ENCODE measurements around the gene OR1M1.

OR1M1 gene

DNA sequence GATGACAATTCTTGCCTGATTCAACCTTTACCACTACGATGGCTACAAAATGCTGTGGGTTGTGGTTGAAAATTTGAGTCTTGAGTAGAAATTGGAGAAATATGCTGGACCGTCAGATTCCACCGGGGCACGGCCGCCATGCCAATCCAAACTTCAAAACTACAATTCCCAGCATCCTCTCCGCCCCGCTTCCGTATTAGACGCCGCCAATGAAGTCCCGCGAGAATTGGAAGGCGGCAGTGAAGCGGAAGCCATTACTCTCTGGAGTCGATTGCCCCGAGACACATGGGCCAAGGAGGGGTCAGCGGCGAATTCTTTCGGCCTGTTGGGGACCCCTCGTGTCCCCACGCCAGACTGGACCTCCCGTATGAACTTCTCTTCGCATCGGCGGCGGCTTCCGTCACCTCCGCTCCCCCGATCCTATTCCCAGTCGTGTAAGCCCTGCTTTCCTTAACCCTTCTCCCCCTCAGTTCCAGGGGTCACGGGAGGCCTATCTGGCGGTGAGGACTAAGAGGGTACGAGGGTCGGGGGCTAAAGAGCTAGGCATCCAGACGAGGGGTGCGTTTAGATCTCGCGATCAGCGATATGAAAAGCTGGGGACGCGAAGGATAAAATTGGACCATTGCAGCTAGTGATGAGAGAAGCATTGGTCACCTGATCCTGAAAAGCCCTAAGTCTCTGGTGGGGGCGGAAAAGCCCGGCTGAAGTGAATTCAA lies 53.5 kb downstream of the OR1M1 start, which contains the start of gene ZNF317:
Gene ZNF317 (plus strand): TSS at position 239 of the 716 bp plus-strand sequence. CDS start 15,620 bp downstream, outside the sequence.
- TF ChIP-seq, protein P1, sequence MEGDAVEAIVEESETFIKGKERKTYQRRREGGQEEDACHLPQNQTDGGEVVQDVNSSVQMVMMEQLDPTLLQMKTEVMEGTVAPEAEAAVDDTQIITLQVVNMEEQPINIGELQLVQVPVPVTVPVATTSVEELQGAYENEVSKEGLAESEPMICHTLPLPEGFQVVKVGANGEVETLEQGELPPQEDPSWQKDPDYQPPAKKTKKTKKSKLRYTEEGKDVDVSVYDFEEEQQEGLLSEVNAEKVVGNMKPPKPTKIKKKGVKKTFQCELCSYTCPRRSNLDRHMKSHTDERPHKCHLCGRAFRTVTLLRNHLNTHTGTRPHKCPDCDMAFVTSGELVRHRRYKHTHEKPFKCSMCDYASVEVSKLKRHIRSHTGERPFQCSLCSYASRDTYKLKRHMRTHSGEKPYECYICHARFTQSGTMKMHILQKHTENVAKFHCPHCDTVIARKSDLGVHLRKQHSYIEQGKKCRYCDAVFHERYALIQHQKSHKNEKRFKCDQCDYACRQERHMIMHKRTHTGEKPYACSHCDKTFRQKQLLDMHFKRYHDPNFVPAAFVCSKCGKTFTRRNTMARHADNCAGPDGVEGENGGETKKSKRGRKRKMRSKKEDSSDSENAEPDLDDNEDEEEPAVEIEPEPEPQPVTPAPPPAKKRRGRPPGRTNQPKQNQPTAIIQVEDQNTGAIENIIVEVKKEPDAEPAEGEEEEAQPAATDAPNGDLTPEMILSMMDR (IDR thresholded peaks at IDR 0.05; ENCODE audit: low read depth, low read length), result no peak
- peak; percentile 91 for DNase-seq (ENCODE audit: low read depth, low spot score)
- in situ Hi-C loops (cut with HindIII; ENCODE audit: low sequenced_read_pairs), result no loop called here
- peak within 1 kb of the TSS; percentile 99 for H3K4me3 ChIP-seq (ENCODE audit: low read depth, low read length)

DNA sequence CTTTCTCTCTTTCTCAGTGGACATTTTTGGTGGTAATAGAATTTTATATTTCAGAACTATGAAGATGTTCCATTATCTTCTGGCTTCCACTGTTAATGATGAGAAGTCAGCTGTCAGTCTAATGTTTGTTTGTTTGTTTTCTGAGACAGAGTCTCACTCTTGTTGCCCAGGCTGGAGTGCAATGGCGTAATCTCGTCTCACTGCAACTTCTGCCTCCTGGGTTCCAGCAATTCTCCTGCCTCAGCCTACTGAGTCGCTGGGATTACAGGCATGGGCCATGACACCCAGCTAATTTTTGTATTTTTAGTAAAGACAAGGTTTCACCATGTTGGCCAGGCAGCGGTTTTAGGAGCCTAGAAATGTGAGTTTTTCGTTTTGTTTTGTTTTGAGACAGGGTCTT lies 58.1 kb downstream of the OR1M1 start:
- in situ Hi-C loops (cut with HindIII; ENCODE audit: low sequenced_read_pairs), result no loop called here
- no peak overlapping the region for H3K4me3 ChIP-seq (ENCODE audit: low read depth, low read length)
- DNase-seq (ENCODE audit: low read depth, low spot score), result no peak
- TF ChIP-seq, protein P1 (IDR thresholded peaks at IDR 0.05; ENCODE audit: low read depth, low read length), result no peak
